Type B pancreatic cell (in vitro differentiated cells): Measurements from ENCODE around the gene GTSE1. TPM values are rescaled to one million over a fixed set of nuclear protein-coding genes. Genes with fewer than 3 reads are reported as not detected.
A peak's percentile ranks its signal among the peaks of the same experiment; 100 is the strongest.

ENCODE experiments used
- DNase-seq: peaks from one replicate; pipeline ENCODE4 v3.0.0; 2021; ENCODE audit warnings: mixed read lengths; ENCODE audit not compliant: unreplicated experiment; ENCODE audit errors: extremely low spot score
- H3K27ac Mint-ChIP-seq: 2 replicates; pipeline ENCODE4 v1.8.0; 2021; ENCODE audit warnings: mild to moderate bottlenecking, mixed read lengths
- H3K27me3 Mint-ChIP-seq: 2 replicates; pipeline ENCODE4 v1.8.0; 2021; ENCODE audit warnings: mixed read lengths
- H3K36me3 Mint-ChIP-seq: 2 replicates; pipeline ENCODE4 v1.8.0; 2021; ENCODE audit warnings: mixed read lengths
- H3K4me1 Mint-ChIP-seq: one replicate; pipeline ENCODE4 v1.8.0; 2021; ENCODE audit warnings: mixed read lengths; ENCODE audit not compliant: unreplicated experiment
- H3K4me3 Mint-ChIP-seq: 2 replicates; pipeline ENCODE4 v1.8.0; 2021; ENCODE audit warnings: mild to moderate bottlenecking, mixed read lengths
- H3K9me3 Mint-ChIP-seq: 2 replicates; pipeline ENCODE4 v1.8.0; 2021; ENCODE audit warnings: mixed read lengths
- CTCF ChIP-seq: fragments of 200-600 bp; sonication (generic); conservative IDR thresholded peaks from 2 replicates; pipeline ENCODE4 v1.5.0; 2021; ENCODE audit warnings: antibody characterized with exemption, mild to moderate bottlenecking
- total RNA-seq: library from RNA; stranded (reverse); gene quantifications from 2 replicates; pipeline ENCODE4 v1.2.1, GENCODE V29; 2021; ENCODE audit warnings: low replicate concordance

GTSE1 gene
- total RNA-seq, 1 donor from 2014 or later, result 39.6 TPM

- H3K4me1 Mint-ChIP-seq, result peaks cover 40% of the 10 kb centered on the region
- TF ChIP-seq CTCF, result no peak
- no peak for DNase-seq
- peaks cover 9% of the 10 kb centered on the region for H3K27me3 Mint-ChIP-seq
- peak overlapping the region; percentile 38 for H3K27ac Mint-ChIP-seq
- peaks cover 12% of the 10 kb centered on the region for H3K36me3 Mint-ChIP-seq
- H3K4me3 Mint-ChIP-seq, result peak overlapping the region; percentile 95
- H3K9me3 Mint-ChIP-seq, result no peaks in the 10 kb centered on the region
These were observed 1.2 kb upstream of the GTSE1 start for GRCh38 chr22:46295277-46295971.

- no peaks in the 10 kb centered on the region for H3K9me3 Mint-ChIP-seq
- DNase-seq, result no peak
These were observed 612 bp downstream of the GTSE1 start for GRCh38 chr22:46297151-46297812.

GRCh38 chr22:46299101-46299500 is 2.4 kb downstream of the GTSE1 start:
- DNase-seq, result no peak
- H3K4me1 Mint-ChIP-seq, result peaks cover 39% of the 10 kb centered on the region
- H3K27me3 Mint-ChIP-seq, result peaks cover 9% of the 10 kb centered on the region
- H3K9me3 Mint-ChIP-seq, result no peaks in the 10 kb centered on the region
- H3K36me3 Mint-ChIP-seq, result peaks cover 22% of the 10 kb centered on the region
- no peak for TF ChIP-seq CTCF
- peak overlapping the region; percentile 83 for H3K4me3 Mint-ChIP-seq
- H3K27ac Mint-ChIP-seq, result peak overlapping the region; percentile 36

More at GRCh38 chr22:46297151-46297812, 612 bp downstream of the GTSE1 start:
- Mint-ChIP-seq H3K36me3 (peaks cover 18% of the 10 kb centered on the region), H3K4me3 (peak overlapping the region; percentile 88), H3K27me3 (peaks cover 9% of the 10 kb centered on the region), H3K4me1 (peaks cover 40% of the 10 kb centered on the region), H3K27ac (no peak overlapping the region)
- no peak for TF ChIP-seq CTCF

GRCh38 chr22:46300491-46300890 is 3.8 kb downstream of the GTSE1 start:
- H3K27me3 Mint-ChIP-seq, result peaks cover 9% of the 10 kb centered on the region
- peaks cover 33% of the 10 kb centered on the region for H3K4me1 Mint-ChIP-seq
- H3K4me3 Mint-ChIP-seq, result no peak overlapping the region
- H3K9me3 Mint-ChIP-seq, result no peaks in the 10 kb centered on the region
- no peak for TF ChIP-seq CTCF
- no peak overlapping the region for H3K27ac Mint-ChIP-seq
- no peak for DNase-seq
- peaks cover 22% of the 10 kb centered on the region for H3K36me3 Mint-ChIP-seq

- no peak for DNase-seq
- no peak overlapping the region for H3K4me3 Mint-ChIP-seq
- H3K27ac Mint-ChIP-seq, result no peak overlapping the region
- peaks cover 18% of the 10 kb centered on the region for H3K4me1 Mint-ChIP-seq
- H3K9me3 Mint-ChIP-seq, result no peaks in the 10 kb centered on the region
- TF ChIP-seq CTCF, result no peak
- H3K36me3 Mint-ChIP-seq, result peaks cover 28% of the 10 kb centered on the region
- peaks cover 10% of the 10 kb centered on the region for H3K27me3 Mint-ChIP-seq
These were observed 6.8 kb downstream of the GTSE1 start for GRCh38 chr22:46303347-46303965.
